Pancreas (tissue), 10 donors: ENCODE results near the gene ZNF195. TPM values are rescaled to one million over a fixed set of nuclear protein-coding genes. Genes with fewer than 3 reads are reported as not detected.

Experiments used
- ATAC-seq, 4 donors: fragments of 200-7000 bp; cut with Tn5 transposase; one replicate each; pipeline versions ENCODE4 v1.8.0 to v1.9.1; 2020; ENCODE audit warnings: mild to moderate bottlenecking in 4 of 4, moderate library complexity in 4 of 4
- DNase-seq, 6 donors: peaks; one replicate each; pipeline ENCODE4 v3.0.0-alpha.2; 2020
- FAIRE-seq: peaks from 2 replicates; lab custom pipeline; 2012; peaks lifted over from hg19 to GRCh38; lab: Jason Lieb, UNC
- H3K27ac ChIP-seq, 4 donors: fragments of 200-600 bp; sonication (generic); 1 replicate in 3 of 4; 2 replicates in 1 of 4; pipeline versions ENCODE4 v1.5.0 to v1.8.0; 2020
- H3K27me3 ChIP-seq, 4 donors: fragments of 200-600 bp; one replicate each; pipeline ENCODE4 v1.8.0; 2021
- H3K36me3 ChIP-seq, 3 donors: fragments of 200-600 bp; sonication (generic) in 1 of 3; one replicate each; pipeline versions ENCODE4 v1.5.0 to v1.8.0; 2020 to 2021
- H3K4me1 ChIP-seq, 3 donors: fragments of 200-600 bp; one replicate each; pipeline ENCODE4 v1.8.0; 2021
- H3K4me3 ChIP-seq, 4 donors: fragments of 200-600 bp; sonication (generic) in 2 of 4; one replicate each; pipeline versions ENCODE4 v1.5.0 to v1.8.0; 2020 to 2021
- H3K9me3 ChIP-seq, 4 donors: fragments of 200-600 bp; one replicate each; pipeline ENCODE4 v1.8.0; 2021
- CTCF ChIP-seq, 4 donors: fragments of 200-600 bp; sonication (generic) in 3 of 4; IDR thresholded peaks; one replicate each; pipeline versions ENCODE4 v1.5.0 to v1.8.0; 2021; ENCODE audit warnings: antibody characterized with exemption in 4 of 4
- WGBS, 2 donors: extraction: QIAGEN DNeasy Blood & Tissue Kit; methylation state at CpG; one replicate each; pipeline ENCODE4 v1.1.7; 2013; 5-methylcytosine and 5-hydroxymethylcytosine counted together
- intact Hi-C, 3 donors: fragments of 100-400 bp; cut with DNase I; formaldehyde crosslinking; loops; one replicate each; pipeline versions ENCODE4 v1.11.1 to v1.14.2; 2022
- polyA plus RNA-seq, 2 donors: library from polyadenylated mRNA; stranded (reverse); fragments of 200-250 nt; gene quantifications; one replicate each; pipeline ENCODE4 v1.2.3, GENCODE V29; 2013
- total RNA-seq, 6 donors: library from RNA; stranded (reverse); fragmentation: NEBNext Ultra II Directional in 4 of 6; extraction: Animal tissue kit (Norgen Biotek cat#: 25700) in 4 of 6; gene quantifications; one replicate each; pipeline versions ENCODE4 v1.2.1 to v1.2.4, GENCODE V29; 2021 to 2023
- donor health status: healthy with polysubstance abuse.
- donor health status: DM: no; HTN: no; CAD: no; lungs with moderate emphysema.
- donor health status: DM: no; HTN: no; CAD: no.
- donor health status: control.
- donor health status: control.
- donor health status: Bipolar disorder and iron deficiency.
- donor health status: DM: yes; HTN: yes; CAD: no.
- donor health status: DM: no; HTN: no; CAD: no.
- donor health status: DM: no; HTN: no; CAD: no.
- donor health status: DM: yes; HTN: yes; CAD: no.

ZNF195 gene
- total and polyA plus RNA-seq, 8 donors, result 11.4 to 20.4 (median 14.4) TPM

GRCh38 chr11:3357994-3358676 is 20.8 kb downstream of the ZNF195 start:
- intact Hi-C loops, result loop anchor here in 1 of 3 donors (10.0 kb wide), 1 partner anchor 47 kb away; no protein-coding TSS in a partner anchor
- 90 to 93% methylated on average over 11 of the region's 11 CpGs for WGBS, 2 donors
- Histone ChIP-seq H3K27ac (no peak overlapping the region), H3K36me3 (peaks cover 29 to 43% (median 31%) of the 10 kb centered on the region in 3 donors), H3K27me3 (no peaks in the 10 kb centered on the region), H3K4me1 (no peaks in the 10 kb centered on the region), H3K9me3 (peaks cover 0 to 11% (median 4%) of the 10 kb centered on the region in 4 donors), H3K4me3 (no peak overlapping the region)
- TF ChIP-seq CTCF (IDR thresholded peaks at IDR 0.05), result no peak
- ATAC-seq (no peak), DNase-seq (no peak), FAIRE-seq (no peak)

- 89 to 96% methylated on average over 11 of the region's 11 CpGs for WGBS, 2 donors
- Histone ChIP-seq H3K27ac (no peak overlapping the region), H3K4me3 (no peak overlapping the region), H3K4me1 (no peaks in the 10 kb centered on the region), H3K36me3 (peaks cover 27 to 34% (median 29%) of the 10 kb centered on the region in 3 donors), H3K9me3 (peaks cover 0 to 11% (median 4%) of the 10 kb centered on the region in 4 donors), H3K27me3 (no peaks in the 10 kb centered on the region)
- TF ChIP-seq CTCF (IDR thresholded peaks at IDR 0.05), result no peak
- DNase-seq (no peak), FAIRE-seq (no peak), ATAC-seq (no peak)
- intact Hi-C loops, result loop anchor here in 1 of 3 donors (10.0 kb wide), 1 partner anchor 47 kb away; no protein-coding TSS in a partner anchor
Observed at GRCh38 chr11:3357302-3357701, 21.6 kb downstream of the ZNF195 start.

- TF ChIP-seq CTCF (IDR thresholded peaks at IDR 0.05), result no peak
- FAIRE-seq, result no peak
- no peak overlapping the region for H3K27ac ChIP-seq
- no peak for ATAC-seq
- peaks cover 22 to 30% (median 29%) of the 10 kb centered on the region in 3 donors for H3K36me3 ChIP-seq
- peaks cover 0 to 11% (median 4%) of the 10 kb centered on the region in 4 donors for H3K9me3 ChIP-seq
- 98% methylated on average over 10 of the region's 10 CpGs for WGBS, 2 donors
- intact Hi-C loops, result loop anchor here in 1 of 3 donors (10.0 kb wide), 1 partner anchor 48 kb away; no protein-coding TSS in a partner anchor
- no peaks in the 10 kb centered on the region for H3K4me1 ChIP-seq
- no peaks in the 10 kb centered on the region for H3K27me3 ChIP-seq
- H3K4me3 ChIP-seq, result no peak overlapping the region
- DNase-seq, result no peak
Observed at GRCh38 chr11:3356858-3357257, 22.1 kb downstream of the ZNF195 start.

GRCh38 chr11:3353066-3353465 is 25.9 kb downstream of the ZNF195 start:
- no peak for ATAC-seq
- WGBS, 2 donors, result 91 to 93% methylated on average over 5 of the region's 5 CpGs
- intact Hi-C loops, result loop anchor here in 1 of 3 donors (10.0 kb wide), 1 partner anchor 52 kb away; no protein-coding TSS in a partner anchor
- H3K4me1 ChIP-seq, result no peaks in the 10 kb centered on the region
- H3K4me3 ChIP-seq, result no peak overlapping the region
- H3K27ac ChIP-seq, result no peak overlapping the region
- no peaks in the 10 kb centered on the region for H3K27me3 ChIP-seq
- no peak for TF ChIP-seq CTCF (IDR thresholded peaks at IDR 0.05)
- H3K9me3 ChIP-seq, result no peaks in the 10 kb centered on the region
- no peaks in the 10 kb centered on the region for H3K36me3 ChIP-seq
- no peak for DNase-seq
- no peak for FAIRE-seq

- WGBS, 2 donors, result 78 to 83% methylated on average over 1 of the region's 1 CpG
- Histone ChIP-seq H3K27me3 (no peaks in the 10 kb centered on the region), H3K4me1 (peaks cover 5 to 15% (median 9%) of the 10 kb centered on the region in 3 donors), H3K36me3 (no peaks in the 10 kb centered on the region), H3K9me3 (no peaks in the 10 kb centered on the region), H3K27ac (no peak overlapping the region), H3K4me3 (no peak overlapping the region)
- TF ChIP-seq CTCF (IDR thresholded peaks at IDR 0.05), result no peak
- DNase-seq (no peak), ATAC-seq (no peak), FAIRE-seq (no peak)
- intact Hi-C loops, result loop anchor here in 1 of 3 donors (10.0 kb wide), 1 partner anchor 68 kb away; no protein-coding TSS in a partner anchor
Observed at GRCh38 chr11:3347127-3347526, 31.8 kb downstream of the ZNF195 start.
